Measurements from ENCODE around the gene IFNB1. TPM values are rescaled to one million over a fixed set of nuclear protein-coding genes. Genes with fewer than 3 reads are reported as not detected.

Gene IFNB1
- total and polyA plus RNA-seq, 2 of the 4 experiments (the other 2 are of a cell fraction) = not detected

- no peak overlapping the region for H2AK5ac ChIP-seq (ENCODE audit: low read depth, low read length)
- no peak overlapping the region for H2AK9ac ChIP-seq (replicated peaks; ENCODE audit: low read depth, low read length, poor library complexity)
- H4K8ac ChIP-seq (ENCODE audit: low read depth in 2 of 2, low read length in 2 of 2) = no peak overlapping the region
- TF ChIP-seq MXI1 (IDR thresholded peaks at IDR 0.05; ENCODE audit: borderline replicate concordance, low read depth, low read length) (no peak), RAD21 (IDR thresholded peaks at IDR 0.05; ENCODE audit: low read length) (no peak), FOS (IDR thresholded peaks at IDR 0.05; ENCODE audit: low read depth, low read length) (no peak), SMC3 (IDR thresholded peaks at IDR 0.05; ENCODE audit: low read depth, low read length) (no peak)
- ChIA-PET CTCF (interaction anchor here (0.7 kb wide), 2 partner anchors 490 to 704 kb away, joined by 3 to 6 read pairs; no protein-coding TSS in a partner anchor), POLR2A (ENCODE audit: unreplicated experiment) (no interaction called here)
- DNase-seq (no peak), ATAC-seq (ENCODE audit: low read depth) (no peak)
- in situ Hi-C loops (cut with MboI; ENCODE audit: low sequenced_read_pairs) (no loop called here), intact Hi-C loops (cut with micrococcal nuclease) (no loop called here), dilution Hi-C loops (cut with HindIII; ENCODE audit: low sequenced_read_pairs, unreplicated experiment) (no loop called here)
- WGBS, 2 experiments (ENCODE audit: extremely low coverage in 2 of 2, insufficient read length in 1 of 2) = no CpG with 5 or more reads among the region's 1 CpG
- H3K56ac ChIP-seq (ENCODE audit: extremely low read depth, insufficient read depth, low read length) = no peak overlapping the region
- H2BK15ac ChIP-seq (ENCODE audit: low read depth, low read length) = no peak overlapping the region
- no peak overlapping the region for H3K4me2 ChIP-seq (ENCODE audit: low read depth, low read length)
- no peak overlapping the region for H4K5ac ChIP-seq (ENCODE audit: low read depth, low read length)
- no peaks in the 10 kb centered on the region for H3K9me1 ChIP-seq (ENCODE audit: insufficient read depth, low read length)
- H4K20me1 ChIP-seq (ENCODE audit: insufficient read depth, low read length) = no peaks in the 10 kb centered on the region
- no peak overlapping the region for H2BK5ac ChIP-seq (ENCODE audit: low read depth, low read length, poor library complexity, severe bottlenecking)
- no peak overlapping the region for H3K27ac ChIP-seq (ENCODE audit: insufficient read depth, low read length)
- no peak overlapping the region for H3K4ac ChIP-seq (ENCODE audit: low read depth, low read length)
- no peak overlapping the region for H2BK20ac ChIP-seq (ENCODE audit: low read depth, low read length)
- H3K18ac ChIP-seq (ENCODE audit: low read depth, low read length) = no peak overlapping the region
- no TSS peak for BruUV-seq (replicated peaks)
- no peaks in the 10 kb centered on the region for H3K4me1 ChIP-seq (ENCODE audit: control insufficient read depth, insufficient read depth, low read length)
- H3K79me1 ChIP-seq (ENCODE audit: low read depth in 1 of 2, low read length in 2 of 2) = no peaks in the 10 kb centered on the region
- peaks cover 2% of the 10 kb centered on the region; the same call in 1 of the 2 replicates for H3K27me3 ChIP-seq (ENCODE audit: control insufficient read depth, insufficient read depth, low read length)
- H4K91ac ChIP-seq (ENCODE audit: insufficient read depth, low read depth, low read length) = no peak overlapping the region
- H2AFZ ChIP-seq (replicated peaks; ENCODE audit: low read length, poor library complexity) = no peak overlapping the region
- no peak overlapping the region for H3K14ac ChIP-seq (replicated peaks; ENCODE audit: low read depth, low read length)
- peaks cover 8% of the 10 kb centered on the region for H3K9me3 ChIP-seq (ENCODE audit: control insufficient read depth, insufficient read depth, low read length)
- no peak overlapping the region for H2BK120ac ChIP-seq (ENCODE audit: low read depth, low read length)
- no peak overlapping the region for H3K23ac ChIP-seq (ENCODE audit: low read depth, low read length)
- H3K4me3 ChIP-seq (ENCODE audit: insufficient read depth, low read depth, low read length) = no peak overlapping the region
- no peak overlapping the region for H3K9ac ChIP-seq (ENCODE audit: low read depth, low read length)
- H3K36me3 ChIP-seq (ENCODE audit: control insufficient read depth, insufficient read depth, low read length) = no peaks in the 10 kb centered on the region
These were observed 8.8 kb upstream of the IFNB1 start for GRCh38 chr9:21086538-21086937.

All from IMR-90 (cell line).